GM19240 (cell line): Measurements from ENCODE around the gene TTLL10.
"Not testable (repeated sequence)": the region's sequence is repeated elsewhere in the genome, so short reads cannot be mapped to it uniquely, and the experiment has no call there.

Experiments used
- DNase-seq: peaks from one replicate; pipeline ENCODE4 v3.0.0; 2011; ENCODE audit warnings: low spot score; ENCODE audit not compliant: insufficient read length

Gene TTLL10

GRCh38 chr1:1183833-1184775 is 10.4 kb downstream of the TTLL10 start:
- DNase-seq: no peak

GRCh38 chr1:1185101-1185765 is 11.6 kb downstream of the TTLL10 start:
- no peak for DNase-seq

- no peak for DNase-seq
Observed at GRCh38 chr1:1187938-1188337, 14.3 kb downstream of the TTLL10 start.

- no peak for DNase-seq
Observed at GRCh38 chr1:1189111-1189510, 15.4 kb downstream of the TTLL10 start.

GRCh38 chr1:1191734-1192133 is 18.1 kb downstream of the TTLL10 start:
- no peak for DNase-seq

GRCh38 chr1:1194723-1195122 is 21.0 kb downstream of the TTLL10 start:
- no peak for DNase-seq

- not testable (repeated sequence) for DNase-seq
Observed at GRCh38 chr1:1195726-1196125, 22.0 kb downstream of the TTLL10 start.

GRCh38 chr1:1196431-1197187 is 22.9 kb downstream of the TTLL10 start:
- no peak for DNase-seq

GRCh38 chr1:1197188-1197500 is 23.5 kb downstream of the TTLL10 start:
- no peak for DNase-seq

GRCh38 chr1:1197551-1198422 is 24.1 kb downstream of the TTLL10 start:
- DNase-seq: no peak

- DNase-seq: no peak
Observed at GRCh38 chr1:1198423-1199140, 24.9 kb downstream of the TTLL10 start.

GRCh38 chr1:1199141-1199960 is 25.7 kb downstream of the TTLL10 start:
- no peak for DNase-seq

GRCh38 chr1:1199961-1200875 is 26.5 kb downstream of the TTLL10 start:
- DNase-seq: no peak

GRCh38 chr1:1200876-1201810 is 27.5 kb downstream of the TTLL10 start:
- no peak for DNase-seq

- no peak for DNase-seq
Observed at GRCh38 chr1:1202831-1203560, 29.3 kb downstream of the TTLL10 start.

GRCh38 chr1:1203561-1204424 is 30.1 kb downstream of the TTLL10 start:
- DNase-seq: no peak
